Endothelial cell (in vitro differentiated cells): ENCODE data around the gene HSF2. TPM values are rescaled to one million over a fixed set of nuclear protein-coding genes. Genes with fewer than 3 reads are reported as not detected.

Experiments
- DNase-seq: peaks from one replicate; pipeline ENCODE4 v3.0.0; 2021; ENCODE audit warnings: low spot score
- H3K27ac Mint-ChIP-seq: one replicate; pipeline ENCODE4 v1.8.0; 2021; ENCODE audit warnings: mixed read lengths, inconsistent platforms; ENCODE audit not compliant: unreplicated experiment
- H3K27me3 Mint-ChIP-seq: one replicate; pipeline ENCODE4 v1.8.0; 2021; ENCODE audit warnings: mild to moderate bottlenecking, moderate library complexity, mixed read lengths, inconsistent platforms; ENCODE audit not compliant: unreplicated experiment
- H3K36me3 Mint-ChIP-seq: one replicate; pipeline ENCODE4 v1.8.0; 2021; ENCODE audit warnings: mild to moderate bottlenecking, low read depth, mixed read lengths, inconsistent platforms; ENCODE audit not compliant: unreplicated experiment
- H3K4me1 Mint-ChIP-seq: one replicate; pipeline ENCODE4 v1.8.0; 2021; ENCODE audit warnings: mild to moderate bottlenecking, mixed read lengths, inconsistent platforms; ENCODE audit not compliant: unreplicated experiment
- H3K4me3 Mint-ChIP-seq: one replicate; pipeline ENCODE4 v1.8.0; 2021; ENCODE audit warnings: mild to moderate bottlenecking, mixed read lengths, inconsistent platforms; ENCODE audit not compliant: unreplicated experiment
- H3K9me3 Mint-ChIP-seq: one replicate; pipeline ENCODE4 v1.8.0; 2021; ENCODE audit warnings: mixed read lengths, inconsistent platforms; ENCODE audit not compliant: unreplicated experiment
- CTCF ChIP-seq: fragments of 200-600 bp; sonication (generic); IDR thresholded peaks from one replicate; pipeline ENCODE4 v1.5.0; 2021; ENCODE audit warnings: antibody characterized with exemption; ENCODE audit not compliant: unreplicated experiment
- total RNA-seq: library from RNA; stranded (reverse); fragmentation: NEBNext Ultra II Directional; extraction: Animal tissue kit (Norgen Biotek cat#: 25700); gene quantifications from one replicate; pipeline ENCODE4 v1.2.1, GENCODE V29; 2021; ENCODE audit not compliant: unreplicated experiment

Gene HSF2
- total RNA-seq, 1 donor from 2014 or later = 13.9 TPM

GRCh38 chr6:122426597-122426996 lies 27.1 kb downstream of the HSF2 start:
- H3K27me3 Mint-ChIP-seq = no peaks in the 10 kb centered on the region
- no peaks in the 10 kb centered on the region for H3K9me3 Mint-ChIP-seq
- H3K36me3 Mint-ChIP-seq = peaks cover 6% of the 10 kb centered on the region

GRCh38 chr6:122428781-122429180 lies 29.3 kb downstream of the HSF2 start:
- no peak for DNase-seq
- no peaks in the 10 kb centered on the region for H3K27me3 Mint-ChIP-seq
- no peak for TF ChIP-seq CTCF
- peaks cover 6% of the 10 kb centered on the region for H3K36me3 Mint-ChIP-seq
- no peak overlapping the region for H3K27ac Mint-ChIP-seq
- H3K4me3 Mint-ChIP-seq = no peak overlapping the region
- no peaks in the 10 kb centered on the region for H3K4me1 Mint-ChIP-seq
- H3K9me3 Mint-ChIP-seq = no peaks in the 10 kb centered on the region

More at GRCh38 chr6:122426597-122426996, 27.1 kb downstream of the HSF2 start:
- no peak for DNase-seq
- TF ChIP-seq CTCF = no peak
- no peak overlapping the region for H3K4me3 Mint-ChIP-seq
- no peaks in the 10 kb centered on the region for H3K4me1 Mint-ChIP-seq
- no peak overlapping the region for H3K27ac Mint-ChIP-seq

GRCh38 chr6:122429323-122429722 lies 29.9 kb downstream of the HSF2 start:
- Mint-ChIP-seq H3K36me3 (peaks cover 10% of the 10 kb centered on the region), H3K4me3 (no peak overlapping the region), H3K27me3 (no peaks in the 10 kb centered on the region), H3K4me1 (no peaks in the 10 kb centered on the region), H3K27ac (no peak overlapping the region), H3K9me3 (no peaks in the 10 kb centered on the region)
- no peak for DNase-seq
- TF ChIP-seq CTCF = no peak

GRCh38 chr6:122431780-122432179 lies 32.3 kb downstream of the HSF2 start:
- Mint-ChIP-seq H3K4me3 (no peak overlapping the region), H3K27me3 (no peaks in the 10 kb centered on the region), H3K4me1 (no peaks in the 10 kb centered on the region), H3K9me3 (no peaks in the 10 kb centered on the region), H3K36me3 (peaks cover 19% of the 10 kb centered on the region), H3K27ac (no peak overlapping the region)
- TF ChIP-seq CTCF = no peak
- no peak for DNase-seq

- no peak overlapping the region for H3K4me3 Mint-ChIP-seq
- H3K9me3 Mint-ChIP-seq = no peaks in the 10 kb centered on the region
- H3K27ac Mint-ChIP-seq = no peak overlapping the region
These were observed 33.4 kb downstream of the HSF2 start for GRCh38 chr6:122432816-122433215.

More at GRCh38 chr6:122432816-122433215, 33.4 kb downstream of the HSF2 start:
- Mint-ChIP-seq H3K36me3 (peaks cover 23% of the 10 kb centered on the region), H3K27me3 (no peaks in the 10 kb centered on the region), H3K4me1 (no peaks in the 10 kb centered on the region)
- no peak for DNase-seq
- TF ChIP-seq CTCF = no peak
